GM13977 (cell line): ENCODE results near the gene TAF6.

Source experiments
- DNase-seq: peaks from one replicate; pipeline ENCODE4 v3.0.0; 2012; ENCODE audit warnings: low spot score
- CTCF ChIP-seq: IDR thresholded peaks from 2 replicates; pipeline ENCODE4 v1.5.1; 2012; ENCODE audit warnings: mild to moderate bottlenecking, control low read depth; ENCODE audit not compliant: insufficient read depth; ENCODE audit errors: extremely low read depth, missing control alignments
- in situ Hi-C: fragments of 300-500 bp; cut with MboI; formaldehyde crosslinking; loops from one replicate; pipeline ENCODE4 v1.12.0; 2022; ENCODE audit warnings: low sequenced_read_pairs, low pct_unique_long_range_greater_than_20kb, mixed read lengths, inconsistent platforms; ENCODE audit not compliant: unreplicated experiment

The TAF6 gene

GRCh38 chr7:100119072-100119969 lies at the start of gene TAF6, which contains the start of gene CNPY4:
Gene TAF6, minus strand, starts transcription at chr7:100119358. Its CDS starts 5,149 bp downstream, at chr7:100114209.
Gene CNPY4, plus strand, starts transcription at chr7:100119634. Its CDS starts 111 bp downstream, at chr7:100119745.
- DNase-seq = peak; percentile 98
- in situ Hi-C loops = no loop called here
- no peak for TF ChIP-seq CTCF

GRCh38 chr7:100167912-100168323 lies 48.8 kb upstream of the TAF6 start:
- in situ Hi-C loops = no loop called here
- no peak for TF ChIP-seq CTCF
- DNase-seq = peak; percentile 27

GRCh38 chr7:100166970-100167911 lies 48.1 kb upstream of the TAF6 start:
- in situ Hi-C loops = no loop called here
- no peak for TF ChIP-seq CTCF
- peak; percentile 34 for DNase-seq

GRCh38 chr7:100166317-100166940 lies 47.3 kb upstream of the TAF6 start:
- peak; percentile 12 for DNase-seq
- no peak for TF ChIP-seq CTCF
- in situ Hi-C loops = no loop called here

- no peak for TF ChIP-seq CTCF
- in situ Hi-C loops = no loop called here
- no peak for DNase-seq
These were observed 44.7 kb upstream of the TAF6 start for GRCh38 chr7:100163871-100164270.

GRCh38 chr7:100163006-100163531 lies 43.9 kb upstream of the TAF6 start:
- in situ Hi-C loops = no loop called here
- DNase-seq = no peak
- no peak for TF ChIP-seq CTCF
